PC-9 (cell line): Measurements from ENCODE around the gene PHLDA1. TPM values are rescaled to one million over a fixed set of nuclear protein-coding genes. Genes with fewer than 3 reads are reported as not detected.

Experiments used
- BruUV-seq: library from RNA; stranded (reverse); fragments of 400-500 nt; replicated peaks from 2 replicates; lab custom pipeline; 2021; lab: Mats Ljungman, UMichigan
- CTCF ChIA-PET: fragments of 300-600 bp; sonication (Branson Sonifier 250); formaldehyde crosslinking; loops from one replicate; lab custom pipeline; 2022; ENCODE audit warnings: antibody characterized with exemption; lab: Charles Lee
- POLR2A ChIA-PET: fragments of 300-600 bp; sonication (Branson Sonifier 250); formaldehyde crosslinking; loops from one replicate; lab custom pipeline; 2022; ENCODE audit warnings: antibody characterized with exemption; ENCODE audit not compliant: unreplicated experiment; lab: Charles Lee
- DNase-seq, 2 experiments: peaks; one replicate each; pipeline versions ENCODE4 v3.0.0 to v3.0.0-alpha.2; 2015 to 2022; ENCODE audit warnings: mixed read lengths in 1 of 2
- H2AFZ ChIP-seq: fragments of 200-600 bp; sonication (generic); 2 replicates; pipeline ENCODE4 v1.8.1; 2017; ENCODE audit warnings: antibody characterized with exemption
- H3F3A ChIP-seq: fragments of 200-600 bp; sonication (generic); 2 replicates; pipeline ENCODE4 v1.8.1; 2017; ENCODE audit warnings: antibody characterized with exemption, mild to moderate bottlenecking, low read depth; ENCODE audit not compliant: insufficient read depth
- H3K27ac ChIP-seq: fragments of 200-600 bp; sonication (generic); 2 replicates; pipeline ENCODE4 v1.6.1; 2016; ENCODE audit warnings: mixed run types
- H3K27me3 ChIP-seq: fragments of 200-600 bp; sonication (generic); 2 replicates; pipeline ENCODE4 v1.6.1; 2016; ENCODE audit warnings: low read depth, mixed run types; ENCODE audit not compliant: insufficient read depth
- H3K36me3 ChIP-seq: fragments of 200-600 bp; sonication (generic); 2 replicates; pipeline ENCODE4 v1.6.1; 2016; ENCODE audit warnings: low read depth, mixed run types
- H3K4me1 ChIP-seq: fragments of 200-600 bp; sonication (generic); replicated peaks from 2 replicates; pipeline ENCODE4 v1.6.1; 2016; ENCODE audit warnings: mixed run types; ENCODE audit not compliant: insufficient read depth
- H3K4me2 ChIP-seq: fragments of 200-600 bp; sonication (generic); 2 replicates; pipeline ENCODE4 v1.6.1; 2017; ENCODE audit warnings: mixed run types
- H3K4me3 ChIP-seq: fragments of 200-600 bp; sonication (generic); 2 replicates; pipeline ENCODE4 v1.6.1; 2016; ENCODE audit warnings: mixed run types
- H3K79me2 ChIP-seq: fragments of 200-600 bp; sonication (generic); 2 replicates; pipeline ENCODE4 v1.6.1; 2017; ENCODE audit warnings: low read depth, mixed run types
- H3K9me2 ChIP-seq: fragments of 200-600 bp; sonication (generic); 2 replicates; pipeline ENCODE4 v1.8.1; 2017; ENCODE audit warnings: mild to moderate bottlenecking; ENCODE audit not compliant: insufficient read depth
- H3K9me3 ChIP-seq: fragments of 200-600 bp; sonication (generic); 2 replicates; pipeline ENCODE4 v1.8.1; 2016; ENCODE audit warnings: low read depth; ENCODE audit not compliant: insufficient read depth
- H4K20me1 ChIP-seq: fragments of 200-600 bp; sonication (generic); 2 replicates; pipeline ENCODE4 v1.8.1; 2017; ENCODE audit not compliant: insufficient read depth
- EZH2 ChIP-seq: fragments of 200-600 bp; sonication (generic); IDR thresholded peaks from 2 replicates; pipeline ENCODE4 v1.8.0; 2017; ENCODE audit warnings: antibody characterized with exemption, low read depth
- intact Hi-C: fragments of 100-400 bp; cut with micrococcal nuclease; formaldehyde crosslinking; loops from one replicate; pipeline ENCODE4 v1.10.0; 2022; ENCODE audit not compliant: unreplicated experiment
- total RNA-seq: library from RNA; stranded (reverse); gene quantifications from 2 replicates; pipeline ENCODE4 v1.2.3, GENCODE V29; 2021
- TF ChIP-seq, protein P1 (sequence below): fragments of 200-600 bp; sonication (generic); conservative IDR thresholded peaks from 2 replicates; pipeline ENCODE4 v1.6.1; 2017; ENCODE audit warnings: mixed run types, antibody characterized with exemption, mild to moderate bottlenecking, moderate library complexity

Gene PHLDA1
- total RNA-seq, 1 experiment from 2014 or later: 38.3 TPM

DNA sequence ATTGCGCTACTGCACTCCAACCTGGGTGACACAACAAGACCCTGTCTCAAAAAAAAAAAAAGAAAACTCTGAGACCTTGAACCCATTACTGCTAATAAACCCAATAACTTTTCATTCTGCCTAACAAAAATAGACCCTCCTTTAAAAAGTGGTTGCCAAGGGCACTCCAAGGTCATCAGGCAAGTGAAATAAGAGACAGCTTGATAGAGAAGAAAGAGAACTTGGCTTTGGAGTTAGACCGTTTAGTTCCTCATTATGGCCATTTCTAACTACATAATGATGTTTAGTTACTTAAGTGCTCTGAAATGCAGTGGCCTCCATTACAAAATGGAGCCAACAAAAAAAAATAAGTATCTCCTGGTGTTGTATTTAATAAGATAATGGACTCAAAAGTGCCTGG is 55.9 kb downstream of the PHLDA1 start:
- peak overlapping the region; percentile 99 for H3K27ac ChIP-seq
- no peaks in the 10 kb centered on the region for H3K79me2 ChIP-seq
- H4K20me1 ChIP-seq: no peaks in the 10 kb centered on the region
- H3K4me3 ChIP-seq: no peak overlapping the region
- H3K4me2 ChIP-seq: peak overlapping the region; percentile 49; the same call in 1 of the 2 replicates
- BruUV-seq: no TSS peak
- no peak for DNase-seq
- no peaks in the 10 kb centered on the region for H3K9me2 ChIP-seq
- H3K4me1 ChIP-seq: peaks cover 52% of the 10 kb centered on the region
- H3F3A ChIP-seq: peaks cover 47% of the 10 kb centered on the region
- no peak for TF ChIP-seq EZH2
- TF ChIP-seq, protein P1, sequence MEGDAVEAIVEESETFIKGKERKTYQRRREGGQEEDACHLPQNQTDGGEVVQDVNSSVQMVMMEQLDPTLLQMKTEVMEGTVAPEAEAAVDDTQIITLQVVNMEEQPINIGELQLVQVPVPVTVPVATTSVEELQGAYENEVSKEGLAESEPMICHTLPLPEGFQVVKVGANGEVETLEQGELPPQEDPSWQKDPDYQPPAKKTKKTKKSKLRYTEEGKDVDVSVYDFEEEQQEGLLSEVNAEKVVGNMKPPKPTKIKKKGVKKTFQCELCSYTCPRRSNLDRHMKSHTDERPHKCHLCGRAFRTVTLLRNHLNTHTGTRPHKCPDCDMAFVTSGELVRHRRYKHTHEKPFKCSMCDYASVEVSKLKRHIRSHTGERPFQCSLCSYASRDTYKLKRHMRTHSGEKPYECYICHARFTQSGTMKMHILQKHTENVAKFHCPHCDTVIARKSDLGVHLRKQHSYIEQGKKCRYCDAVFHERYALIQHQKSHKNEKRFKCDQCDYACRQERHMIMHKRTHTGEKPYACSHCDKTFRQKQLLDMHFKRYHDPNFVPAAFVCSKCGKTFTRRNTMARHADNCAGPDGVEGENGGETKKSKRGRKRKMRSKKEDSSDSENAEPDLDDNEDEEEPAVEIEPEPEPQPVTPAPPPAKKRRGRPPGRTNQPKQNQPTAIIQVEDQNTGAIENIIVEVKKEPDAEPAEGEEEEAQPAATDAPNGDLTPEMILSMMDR: no peak
- H3K36me3 ChIP-seq: no peaks in the 10 kb centered on the region
- intact Hi-C loops: loop anchor here (5.0 kb wide), 2 partner anchors 193 to 318 kb away; no protein-coding TSS in a partner anchor
- ChIA-PET CTCF (interaction anchor here (0.6 kb wide), 1 partner anchor 58 kb away, joined by 4 read pairs; no protein-coding TSS in a partner anchor), POLR2A (no interaction called here)
- H2AFZ ChIP-seq: 0 out of 2 replicates have a peak overlapping the region, but pooled peaks have one; percentile 8
- no peaks in the 10 kb centered on the region for H3K27me3 ChIP-seq
- H3K9me3 ChIP-seq: no peaks in the 10 kb centered on the region; the same call in 1 of the 2 replicates

Other genes with a start within 250 kb of the PHLDA1 start
- 466 and 587 TPM in 2 replicates for gene NAP1L1, start 52.9 kb upstream of the PHLDA1 start, total RNA-seq